Fibroblast of skin of left quadriceps (primary cell): Measurements from ENCODE around the gene SLC7A8.

Experiments used
- DNase-seq, 2 experiments: peaks; one replicate each; pipeline ENCODE4 v3.0.0-alpha.2; 2013; ENCODE audit warnings: low read depth in 2 of 2

The SLC7A8 gene

DNA sequence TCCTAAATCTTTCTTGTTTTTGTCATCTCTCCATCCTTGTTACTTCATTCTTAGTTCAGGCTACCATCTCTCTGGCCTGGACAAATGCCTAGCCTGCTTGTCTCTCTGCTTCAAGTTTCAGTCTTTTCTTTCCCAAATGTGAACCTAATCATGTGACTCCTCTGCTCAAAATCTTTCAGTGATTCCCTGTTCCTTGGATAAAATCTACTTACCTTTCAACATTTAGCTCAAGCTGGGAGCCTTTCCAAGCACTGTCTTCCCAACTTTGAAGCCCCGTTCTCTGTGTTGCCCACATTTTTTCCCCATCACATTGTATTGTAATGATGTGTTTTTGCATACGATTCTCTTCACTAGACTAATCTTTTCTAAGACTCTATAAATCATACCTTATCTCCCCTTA, 24.7 kb downstream of the SLC7A8 start:
- no peak for DNase-seq

DNA sequence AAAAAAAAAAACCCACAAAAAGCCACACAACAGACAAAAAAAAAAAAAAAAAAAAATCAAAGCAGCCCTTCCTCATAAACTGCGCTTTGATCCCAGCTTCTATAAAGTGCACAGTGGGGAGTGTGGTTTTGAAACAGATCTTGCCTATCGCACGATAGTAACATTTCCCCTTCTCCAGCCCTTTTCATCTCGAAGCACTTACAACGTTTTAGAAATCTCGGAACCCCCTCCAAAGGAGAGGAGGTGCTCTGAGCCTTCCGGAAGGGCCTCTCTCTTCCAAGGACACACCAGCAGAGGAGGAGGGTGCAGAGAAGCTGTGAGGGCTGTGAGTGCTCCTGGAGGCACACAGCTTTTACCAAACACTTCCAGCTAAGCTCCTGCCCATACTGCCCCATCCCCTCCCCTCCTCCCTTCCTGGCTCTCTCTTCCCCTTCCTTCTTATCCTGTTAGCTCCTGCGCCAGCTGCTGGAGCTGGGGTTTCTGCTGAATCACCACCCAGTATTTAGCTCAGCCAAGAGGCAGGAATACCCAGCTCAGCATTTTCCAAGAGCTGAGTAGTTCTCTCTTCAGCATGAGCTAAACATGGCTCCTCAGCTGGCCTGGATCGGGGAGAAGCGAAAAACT, 28.4 kb downstream of the SLC7A8 start:
- peak; percentile 84 to 85 for DNase-seq

- peak; percentile 85 to 86 for DNase-seq
Measured at GRCh38 chr14:23153851-23154796, 29.3 kb downstream of the SLC7A8 start.

DNA sequence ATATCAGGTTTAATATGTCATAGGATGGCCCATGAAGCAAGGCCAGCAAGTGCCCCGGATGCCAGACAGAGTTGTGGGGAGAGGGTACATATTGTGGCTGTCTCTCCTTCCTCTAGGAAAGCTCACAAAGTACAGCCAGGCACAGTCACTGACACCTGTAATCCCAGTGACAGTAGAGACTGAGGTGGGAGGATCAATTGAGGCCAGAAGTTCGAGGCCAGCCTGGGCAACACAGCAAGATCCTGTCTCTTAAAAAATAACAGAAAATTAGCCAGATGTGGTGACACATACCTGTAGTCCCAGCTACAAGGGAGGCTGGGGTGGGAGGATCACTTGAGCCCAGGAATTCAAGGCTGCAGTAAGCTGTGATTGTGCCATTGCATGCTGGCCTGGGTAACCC, 32.1 kb downstream of the SLC7A8 start:
- DNase-seq = no peak

GRCh38 chr14:23149745-23150144, 33.7 kb downstream of the SLC7A8 start:
- no peak for DNase-seq

- no peak for DNase-seq
Measured at GRCh38 chr14:23148591-23149249, 34.7 kb downstream of the SLC7A8 start.

- no peak for DNase-seq
Measured at GRCh38 chr14:23147676-23148075, 35.8 kb downstream of the SLC7A8 start.

- DNase-seq = no peak
Measured at GRCh38 chr14:23146980-23147379, 36.5 kb downstream of the SLC7A8 start.

- DNase-seq = no peak
Measured at GRCh38 chr14:23146351-23146910, 37.0 kb downstream of the SLC7A8 start.

DNA sequence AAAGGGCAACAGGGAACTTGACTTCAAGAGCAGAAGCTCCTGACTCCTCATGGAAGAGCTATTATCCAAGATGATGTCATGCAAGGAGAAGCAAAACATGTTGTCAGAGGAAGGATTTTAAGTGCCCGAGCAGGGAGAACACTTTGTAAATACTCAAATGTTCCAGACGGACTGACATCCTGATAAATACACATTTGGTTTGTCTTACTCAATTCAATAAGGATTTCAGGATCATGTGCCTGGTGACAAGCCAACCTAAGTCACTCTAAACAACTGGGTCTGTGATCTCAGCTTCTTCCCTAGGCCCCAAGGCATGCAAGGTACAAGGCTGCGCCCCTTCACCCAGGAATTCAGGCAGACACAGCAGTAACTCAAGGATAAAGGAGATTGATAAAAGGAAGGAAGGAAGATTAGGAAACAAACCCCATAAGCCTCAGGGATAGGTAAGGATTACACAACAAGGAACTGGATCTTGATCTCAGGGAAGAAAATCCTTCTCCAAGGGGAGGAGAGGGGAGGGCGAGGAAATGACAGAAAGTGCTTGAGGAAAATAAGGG, 37.6 kb downstream of the SLC7A8 start:
- DNase-seq = no peak

- no peak for DNase-seq
Measured at GRCh38 chr14:23143911-23144310, 39.5 kb downstream of the SLC7A8 start.

DNA sequence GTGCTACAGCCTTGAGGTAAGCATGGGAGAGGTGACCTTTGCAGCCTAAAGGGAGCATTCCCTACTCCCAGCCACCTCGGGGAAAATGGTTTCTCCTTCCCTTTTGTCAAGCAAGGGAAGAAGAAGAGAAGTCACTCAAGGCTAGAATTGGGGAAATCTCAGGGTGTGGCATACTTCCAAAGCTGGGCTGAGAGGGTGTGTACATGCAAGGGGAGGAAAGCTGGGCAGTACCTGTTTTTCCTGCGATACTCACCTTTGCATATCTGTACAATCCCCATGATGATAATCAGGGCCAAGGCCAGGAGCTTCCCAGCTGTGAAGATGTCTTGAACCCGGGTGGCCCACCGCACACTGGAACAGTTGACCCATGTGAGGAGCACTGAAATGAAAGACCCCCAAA, 40.6 kb downstream of the SLC7A8 start:
- no peak for DNase-seq

GRCh38 chr14:23141706-23142444, 41.6 kb downstream of the SLC7A8 start:
- DNase-seq = no peak

GRCh38 chr14:23140371-23140770, 43.1 kb downstream of the SLC7A8 start:
- DNase-seq = no peak

DNA sequence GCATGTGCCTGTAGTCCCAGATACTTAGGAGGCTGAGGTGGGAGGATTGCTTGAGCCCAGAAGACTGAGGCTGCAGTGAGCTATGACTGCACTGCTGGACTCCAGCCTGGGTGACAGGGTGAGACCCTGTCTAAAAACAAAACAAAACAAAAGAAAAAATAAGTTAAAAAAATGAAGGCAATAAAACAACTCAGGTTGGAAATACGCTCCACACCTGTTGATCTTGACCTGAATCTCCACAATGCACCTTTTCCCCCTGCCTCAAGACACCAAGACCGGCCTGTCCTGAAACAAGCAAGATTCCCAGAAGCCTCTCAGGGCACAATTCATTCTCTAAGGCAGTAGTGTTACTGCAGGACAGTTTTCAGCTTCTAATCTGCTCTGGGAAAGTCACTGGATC, 43.6 kb downstream of the SLC7A8 start:
- DNase-seq = no peak

DNA sequence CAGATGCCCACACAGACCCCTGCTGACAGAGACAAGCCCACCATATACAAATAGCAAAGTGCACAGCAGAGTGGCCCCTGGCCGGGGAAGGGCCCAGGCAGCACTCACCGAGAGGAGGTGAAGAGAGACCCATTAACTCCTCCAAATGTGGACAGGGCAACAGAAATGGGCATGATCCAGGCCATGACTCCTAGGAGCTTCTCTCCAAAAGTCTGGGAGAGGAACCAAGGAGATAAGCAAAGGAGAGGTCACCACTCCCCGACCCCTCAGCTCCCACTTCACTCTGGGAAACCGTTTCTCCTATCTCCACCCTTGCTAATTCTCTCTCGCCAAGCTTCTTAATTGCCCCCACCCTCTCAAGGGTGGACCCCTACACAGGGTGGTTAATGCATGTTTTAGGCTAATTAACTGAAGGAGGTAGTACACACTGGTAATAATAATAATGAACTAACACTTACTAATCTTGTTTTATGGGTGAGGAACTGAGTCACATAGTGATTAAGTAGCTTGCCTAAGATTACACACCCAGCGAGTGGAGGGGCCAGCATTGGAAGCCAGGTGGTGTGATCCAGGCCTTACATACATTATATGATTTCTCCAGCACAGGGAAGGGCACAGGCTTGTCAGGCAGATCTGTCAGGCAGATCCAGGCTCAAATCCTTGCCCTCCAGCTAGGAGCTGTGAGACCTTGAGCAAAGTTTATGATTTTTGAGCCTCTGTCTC, 45.5 kb downstream of the SLC7A8 start:
- DNase-seq = no peak

GRCh38 chr14:23137192-23137812, 46.2 kb downstream of the SLC7A8 start:
- DNase-seq = no peak

DNA sequence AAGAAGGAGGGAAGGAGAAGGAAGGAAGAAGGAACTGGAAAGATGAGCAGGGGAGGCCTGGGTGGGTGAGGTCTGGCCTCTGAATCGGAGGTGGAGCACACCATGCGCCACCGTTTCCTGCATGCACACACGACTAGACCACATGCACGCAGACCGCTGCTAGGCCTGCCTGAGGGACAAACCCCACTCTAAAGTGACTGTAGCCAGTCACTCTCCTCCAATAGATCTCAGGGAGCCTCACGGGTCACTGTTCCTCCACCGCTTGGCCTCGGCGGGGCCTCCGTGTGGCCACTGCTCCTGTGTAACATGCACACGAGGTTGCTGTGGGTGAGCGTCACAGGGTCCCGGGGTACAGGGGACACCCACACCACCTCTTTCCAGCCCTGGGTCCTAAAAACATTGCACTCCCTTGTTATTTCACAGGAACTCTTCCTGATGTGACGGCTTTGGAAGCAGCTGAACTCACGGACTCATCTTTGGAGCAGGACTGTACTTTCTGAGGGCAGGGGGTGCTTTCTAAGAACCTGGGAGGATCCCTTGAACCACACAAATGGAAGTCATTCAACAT, 46.8 kb downstream of the SLC7A8 start:
- no peak for DNase-seq

DNA sequence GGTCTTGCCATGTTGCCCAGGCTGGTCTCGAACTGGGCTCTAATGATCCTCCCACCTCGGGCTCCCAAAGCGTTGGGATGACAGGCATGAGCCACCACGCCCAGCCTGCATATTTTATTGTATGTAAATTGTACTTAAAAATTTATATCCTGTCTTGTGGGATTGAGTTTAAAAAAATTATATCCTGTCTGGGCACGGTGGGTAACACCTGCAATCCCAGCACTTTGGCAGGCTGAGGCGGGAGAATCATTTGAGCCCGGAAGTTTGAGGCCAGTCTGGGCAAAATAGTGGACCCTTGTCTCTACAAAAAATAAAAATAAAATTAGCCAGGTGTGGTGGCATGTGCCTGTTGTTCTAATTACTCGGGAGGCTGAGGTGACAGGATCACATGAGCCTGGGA, 50.5 kb downstream of the SLC7A8 start:
- no peak for DNase-seq

GRCh38 chr14:23131482-23131881, 52.0 kb downstream of the SLC7A8 start:
- no peak for DNase-seq
